COLO829 (cell line): ENCODE measurements around the gene RPS6KA5.
A peak's percentile ranks its signal among the peaks of the same experiment; 100 is the strongest.
"Not testable (repeated sequence)": the region's sequence is repeated elsewhere in the genome, so short reads cannot be mapped to it uniquely, and the experiment has no call there.

Source experiments
- DNase-seq: peaks from one replicate; pipeline ENCODE4 v3.0.0; 2012; ENCODE audit warnings: low spot score

RPS6KA5 gene

DNA sequence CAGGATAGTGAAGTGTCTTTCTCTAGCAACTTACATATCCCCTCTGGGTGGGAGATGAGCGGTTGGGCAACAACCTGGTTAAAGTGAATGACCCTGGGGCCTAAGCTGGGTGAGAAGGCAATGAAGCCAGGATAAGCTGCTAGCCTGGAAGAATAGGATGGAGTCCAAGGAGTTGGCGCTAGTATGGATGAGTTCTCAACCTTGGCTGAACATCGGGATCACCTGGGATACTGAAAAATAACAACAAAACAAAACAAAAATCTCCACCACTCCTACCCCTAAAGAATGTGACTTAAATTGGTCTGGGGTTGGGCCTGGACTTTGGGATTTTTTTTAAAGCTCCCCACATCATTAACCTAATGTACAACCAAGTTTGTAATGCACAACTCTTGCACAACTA lies 4.8 kb upstream of the RPS6KA5 start:
- no peak for DNase-seq

DNA sequence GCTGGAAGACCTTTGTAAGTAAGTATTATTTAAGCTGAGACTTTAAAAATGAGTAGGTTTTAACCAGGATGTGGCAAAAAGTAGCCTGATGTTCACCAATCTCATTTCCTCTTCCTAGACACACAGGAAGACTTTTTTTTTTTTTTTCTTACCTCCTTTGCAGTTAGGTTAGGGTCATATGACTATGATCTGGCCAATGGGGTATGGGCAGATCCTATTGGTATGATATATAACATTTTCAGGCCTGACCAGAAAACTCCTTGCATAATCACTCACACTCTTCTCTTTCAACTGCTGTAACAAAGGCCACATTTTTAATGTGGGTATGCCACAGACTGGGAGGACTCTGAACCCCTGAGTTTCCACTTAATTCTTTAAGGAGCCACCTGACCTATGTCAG lies 2.7 kb upstream of the RPS6KA5 start:
- no peak for DNase-seq

GRCh38 chr14:91062600-91062999 lies 2.2 kb upstream of the RPS6KA5 start:
- no peak for DNase-seq

DNA sequence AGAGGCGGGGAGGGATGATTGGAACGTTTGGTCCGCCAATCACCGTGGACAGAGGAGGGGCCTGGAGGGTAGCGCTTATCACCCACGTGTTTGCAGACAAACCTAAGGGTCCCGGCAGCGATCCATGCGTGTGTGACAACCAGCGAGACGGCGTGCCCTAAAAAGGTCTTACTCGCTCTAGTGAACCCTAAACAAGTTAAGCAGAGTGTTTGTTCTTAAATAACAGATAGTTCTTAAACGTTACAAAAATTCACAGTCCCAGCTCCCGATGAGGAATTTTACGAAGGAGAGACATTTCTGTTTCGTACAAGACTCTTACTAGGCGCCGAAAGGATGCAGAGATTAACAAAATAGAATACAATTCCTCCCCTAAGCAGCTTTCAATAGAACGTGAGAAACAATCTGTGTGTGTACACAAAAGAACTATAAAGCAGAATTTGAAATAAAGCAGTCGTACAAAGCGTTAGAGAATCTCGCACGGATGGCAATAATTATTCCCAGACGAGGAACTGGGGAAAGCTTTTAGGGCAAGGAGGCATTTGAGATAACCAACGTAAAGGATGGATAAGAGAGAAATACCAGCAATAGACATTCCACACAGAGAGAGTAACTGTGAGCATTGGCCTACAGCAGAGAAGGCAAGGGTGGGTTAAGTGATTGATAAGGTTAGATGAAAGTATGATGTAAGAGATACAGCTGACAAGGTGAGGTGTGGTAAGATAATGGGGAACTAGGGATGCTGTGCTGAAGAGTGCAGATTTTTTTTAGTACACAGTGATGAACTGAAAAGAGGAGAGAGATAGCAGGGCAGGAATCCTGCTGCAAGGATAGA lies 831 bp upstream of the RPS6KA5 start:
- DNase-seq: no peak

DNA sequence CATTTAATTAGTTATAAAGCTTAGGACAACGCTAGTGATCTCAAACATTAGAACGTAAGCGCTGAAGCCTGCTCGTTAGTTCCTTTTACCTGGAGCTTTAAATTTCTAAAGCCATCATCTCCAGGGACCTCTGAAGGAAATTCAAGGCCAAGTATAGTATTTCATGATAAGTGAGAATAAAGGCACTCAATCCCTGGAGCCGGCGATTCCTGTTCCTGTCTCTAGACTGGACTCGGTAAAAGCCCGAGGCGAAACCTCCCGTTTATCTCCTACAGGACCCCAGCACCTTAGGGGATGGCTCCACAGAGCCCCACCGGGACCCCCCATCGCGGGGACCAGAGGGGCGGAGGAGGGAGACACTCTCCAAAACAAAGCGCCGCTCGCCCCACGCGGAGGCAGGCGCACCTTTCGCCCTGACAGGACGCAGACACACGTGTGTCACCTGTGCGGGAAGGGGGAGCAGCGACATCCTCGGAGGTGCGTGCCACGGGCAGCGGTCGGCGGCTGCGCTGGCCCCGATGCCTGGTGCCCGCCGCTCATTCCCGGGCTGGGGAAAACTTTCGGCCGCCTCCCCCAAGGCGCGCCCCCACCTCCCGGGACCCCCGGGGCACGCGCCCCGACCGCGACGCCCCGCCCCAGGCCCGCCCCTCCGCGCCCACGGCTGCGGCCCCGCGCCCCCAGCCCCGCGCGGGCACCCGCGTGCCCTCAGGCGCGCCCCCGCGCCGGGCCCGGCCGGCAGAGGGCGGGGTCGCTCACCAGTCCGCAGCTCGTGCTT lies 678 bp downstream of the RPS6KA5 start:
- no peak for DNase-seq

DNA sequence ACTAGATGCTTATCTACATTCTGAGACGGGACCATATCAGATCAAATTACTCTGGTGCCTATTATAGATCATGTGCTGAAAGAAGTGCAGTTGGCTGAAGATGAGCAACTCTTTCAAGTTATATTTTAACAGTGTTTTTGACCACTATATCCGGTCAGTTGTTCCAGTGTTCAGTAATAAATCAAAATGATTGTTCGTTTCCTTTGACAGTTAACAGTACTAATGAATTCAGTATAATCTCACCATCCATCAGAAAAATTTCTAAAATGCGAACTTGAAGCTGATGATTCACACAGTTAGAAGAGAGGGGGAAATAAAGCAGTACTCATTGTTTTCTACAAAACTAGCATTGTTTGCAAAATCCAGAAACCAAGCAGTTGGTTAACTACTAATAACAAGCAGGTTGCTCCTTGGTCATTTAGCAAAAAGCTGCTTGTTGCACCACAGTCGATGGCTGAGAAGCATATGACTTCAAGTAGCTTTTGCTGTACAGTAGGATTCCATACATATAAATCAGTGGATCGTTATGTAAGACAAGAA lies 2.3 kb downstream of the RPS6KA5 start:
- peak; percentile 88 for DNase-seq

GRCh38 chr14:91056361-91056760 lies 4.1 kb downstream of the RPS6KA5 start:
- DNase-seq: no peak

DNA sequence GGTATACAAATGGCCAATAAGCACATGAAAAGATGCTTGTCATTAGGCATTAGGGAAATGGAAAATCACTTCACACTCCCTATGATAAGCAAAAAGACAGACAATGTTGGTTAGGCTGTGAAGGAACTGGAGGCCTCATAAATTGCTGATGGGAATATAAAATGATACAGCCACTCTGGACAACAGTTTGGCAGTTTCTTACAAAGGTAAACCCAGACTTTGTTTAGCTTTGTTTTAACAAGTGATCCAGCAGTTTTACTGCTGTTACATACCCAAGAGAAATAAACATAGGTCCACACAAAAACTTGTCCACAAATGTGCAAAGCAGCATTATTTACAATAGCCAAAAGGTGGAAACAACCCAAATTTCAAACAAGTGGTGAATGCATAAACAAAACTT lies 5.4 kb downstream of the RPS6KA5 start:
- DNase-seq: no peak

DNA sequence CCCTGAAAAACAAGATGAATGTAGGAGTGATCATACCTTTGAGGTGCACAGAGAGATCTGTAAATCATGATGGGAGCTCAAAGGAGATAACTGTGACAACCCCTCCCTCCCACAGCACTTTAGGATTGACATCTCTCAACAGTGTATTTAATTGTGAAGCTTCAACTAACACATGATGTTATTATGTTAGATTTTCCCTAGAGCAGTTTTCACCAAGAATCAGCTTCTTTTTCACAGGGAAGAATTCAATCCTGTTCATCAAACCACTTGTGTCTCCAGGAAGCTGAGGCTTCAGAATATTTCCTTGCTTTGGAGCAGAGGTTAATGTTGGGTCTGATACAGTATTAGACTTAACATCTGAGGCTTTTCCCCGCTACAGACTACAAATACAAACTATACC lies 11.8 kb downstream of the RPS6KA5 start:
- DNase-seq: peak; percentile 40

DNA sequence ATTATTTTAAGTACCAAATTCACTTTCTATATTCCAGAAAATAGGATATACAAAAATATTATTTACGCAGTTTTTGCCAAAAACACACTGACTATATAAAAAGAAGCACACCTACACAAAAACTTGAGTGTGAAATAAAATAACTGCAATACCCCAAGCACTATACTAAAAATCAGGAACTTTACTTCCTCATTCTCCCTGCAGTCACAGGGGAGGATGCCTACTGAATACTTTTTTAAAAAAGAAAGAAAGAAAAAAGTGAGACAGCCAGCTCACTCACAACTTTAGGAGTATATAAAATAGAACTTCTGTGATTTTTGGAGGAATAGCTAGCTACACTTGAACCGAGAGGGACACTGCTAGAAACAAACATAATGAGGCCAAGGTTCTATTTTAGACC lies 12.2 kb downstream of the RPS6KA5 start:
- DNase-seq: no peak

GRCh38 chr14:91047174-91047753 lies 13.2 kb downstream of the RPS6KA5 start:
- DNase-seq: no peak

DNA sequence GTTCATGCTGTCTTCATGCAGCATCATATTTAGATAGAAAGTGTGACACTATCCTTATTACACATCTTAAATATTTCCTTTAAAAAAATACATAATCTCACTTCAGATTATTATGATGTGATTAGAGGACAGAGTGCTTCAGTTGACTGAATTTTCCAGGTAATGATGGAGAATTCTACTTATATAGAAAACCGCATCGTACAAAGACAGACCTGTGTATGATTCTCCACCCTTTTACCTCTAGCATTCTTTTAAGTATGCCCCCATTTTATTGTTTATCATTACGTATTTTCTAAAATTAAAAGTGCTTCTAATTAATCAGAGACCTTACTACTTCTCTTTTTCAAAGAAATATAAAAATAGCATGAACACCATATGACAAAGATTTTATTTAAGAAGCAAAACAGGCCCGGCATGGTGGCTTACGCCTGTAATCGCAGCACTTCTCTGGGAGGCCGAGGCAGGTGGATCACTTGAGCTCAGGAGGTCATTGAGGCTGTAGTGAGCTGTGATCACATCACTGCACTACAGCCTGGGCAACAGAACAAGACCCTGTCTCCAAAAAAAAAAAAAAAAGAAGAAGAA lies 13.9 kb downstream of the RPS6KA5 start:
- no peak for DNase-seq

DNA sequence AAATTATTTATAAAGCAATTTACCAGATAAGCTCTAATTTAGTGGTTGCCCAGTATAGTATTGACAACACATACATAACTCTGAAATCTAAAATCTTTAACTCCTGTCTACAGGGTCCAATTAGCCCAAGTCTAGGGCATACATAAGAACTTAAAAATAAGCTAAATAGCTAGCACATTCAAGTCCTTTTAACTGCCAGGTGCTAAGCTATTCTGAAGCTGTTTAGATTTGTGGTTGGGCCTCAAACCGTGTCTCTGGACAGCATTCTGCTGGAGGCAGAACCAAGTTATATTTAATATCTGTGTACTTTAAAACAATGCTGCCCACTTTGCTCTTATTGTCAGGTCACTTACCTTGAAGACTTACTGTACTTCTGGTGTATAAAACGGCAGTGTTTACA lies 19.0 kb downstream of the RPS6KA5 start:
- DNase-seq: no peak

DNA sequence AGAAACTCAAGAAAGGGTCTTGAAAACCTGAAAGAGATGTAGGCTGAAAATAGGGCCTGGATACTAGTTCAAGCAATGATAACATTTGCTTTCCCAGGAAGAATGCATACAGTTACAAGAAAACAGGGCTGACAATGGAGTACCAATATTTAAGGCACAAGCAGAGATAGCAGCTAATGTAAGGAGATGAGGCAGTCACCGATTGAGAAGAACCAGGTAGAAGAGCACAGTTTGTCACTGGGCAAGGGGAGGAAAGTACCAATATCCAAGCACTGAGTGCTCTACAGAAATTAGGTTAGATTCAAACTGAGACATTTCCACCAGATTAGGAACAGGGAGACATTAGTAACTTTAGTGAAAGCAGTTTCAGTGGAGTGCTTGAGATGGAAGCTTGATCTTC lies 19.9 kb downstream of the RPS6KA5 start:
- no peak for DNase-seq

DNA sequence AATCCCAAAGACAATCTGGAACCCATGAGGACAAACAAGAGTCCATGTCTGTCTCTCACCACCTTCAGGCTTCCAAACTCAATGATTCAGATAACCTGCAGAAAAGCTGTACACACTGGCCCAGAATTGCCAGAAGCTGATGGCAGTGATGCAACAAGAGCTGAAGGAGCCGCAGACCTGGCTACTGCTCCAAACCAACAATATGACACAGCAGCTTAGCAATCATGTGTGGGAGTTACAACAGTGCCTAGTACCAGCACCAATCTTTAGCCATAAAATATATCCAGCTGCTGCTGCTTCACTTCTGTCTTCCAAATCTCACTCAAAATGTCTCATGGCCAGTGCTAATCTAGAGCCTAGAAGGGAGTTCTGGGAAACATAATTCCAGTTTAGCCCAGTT lies 22.0 kb downstream of the RPS6KA5 start:
- DNase-seq: no peak

- no peak for DNase-seq
Observed at GRCh38 chr14:91036741-91037469, 23.5 kb downstream of the RPS6KA5 start.

- no peak for DNase-seq
Observed at GRCh38 chr14:91035855-91036254, 24.6 kb downstream of the RPS6KA5 start.

DNA sequence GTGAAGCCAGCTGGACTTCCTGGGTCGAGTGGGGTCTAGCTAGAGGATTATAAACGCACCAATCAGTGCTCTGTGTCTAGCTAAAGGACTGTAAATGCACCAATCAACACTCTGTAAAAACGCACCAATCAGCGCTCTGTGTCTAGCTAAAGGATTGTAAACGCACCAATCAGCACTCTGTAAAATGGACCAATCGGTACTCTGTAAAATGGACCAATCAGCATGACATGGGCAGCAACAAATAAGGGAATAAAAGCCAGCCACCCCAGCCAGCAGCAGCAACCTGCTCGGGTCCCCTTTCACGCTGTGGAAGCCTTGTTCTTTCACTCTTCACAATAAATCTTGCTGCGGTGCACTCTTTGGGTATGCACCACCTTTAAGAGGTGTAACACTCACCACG lies 26.1 kb downstream of the RPS6KA5 start:
- not testable (repeated sequence) for DNase-seq

GRCh38 chr14:91032248-91032647 lies 28.2 kb downstream of the RPS6KA5 start:
- no peak for DNase-seq

DNA sequence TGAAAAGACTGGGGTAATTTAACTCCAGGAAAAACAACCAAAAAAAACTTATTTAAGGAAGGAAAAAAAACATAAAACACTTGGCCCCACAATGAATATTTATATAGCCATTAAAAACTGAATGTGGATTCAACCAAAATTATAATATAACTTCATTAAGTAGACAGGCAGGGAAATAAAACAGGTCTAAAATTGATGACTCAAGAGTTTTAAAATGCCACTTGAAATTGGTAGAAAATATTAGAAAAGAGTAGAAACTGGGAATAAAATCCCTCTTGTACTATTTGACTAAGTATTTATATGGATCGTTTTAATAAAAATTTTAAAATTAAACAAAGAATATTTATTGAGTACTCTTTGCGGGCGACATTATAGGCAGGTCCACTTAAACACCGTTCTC lies 28.8 kb downstream of the RPS6KA5 start:
- no peak for DNase-seq

GRCh38 chr14:91029456-91030217 lies 30.8 kb downstream of the RPS6KA5 start:
- no peak for DNase-seq
